Activated CD4-positive, alpha-beta T cell treated with anti-CD3 and anti-CD28 coated beads, Interleukin-2, Interleukin-6, amounts not matched to agents 100 ng/mL and 50 ng/mL, durations not matched to agents 16 hours and 8 hours (primary cell): ENCODE data around the gene GSE1.

Source experiments
- DNase-seq: peaks from one replicate; pipeline ENCODE4 v3.0.0-alpha.2; 2020

The GSE1 gene

GRCh38 chr16:85612801-85613603, at the start of gene GSE1:
Gene GSE1 (plus strand): TSS chr16:85613322. CDS start chr16:85613392, 70 bp downstream.
- DNase-seq, result peak; percentile 75

- DNase-seq, result no peak
Observed at GRCh38 chr16:85563515-85564276, 49.4 kb upstream of the GSE1 start.

GRCh38 chr16:85564277-85565051, 48.7 kb upstream of the GSE1 start:
- peak; percentile 50 for DNase-seq

GRCh38 chr16:85565340-85565739, 47.8 kb upstream of the GSE1 start:
- DNase-seq, result no peak

- DNase-seq, result no peak
Observed at GRCh38 chr16:85565801-85566526, 47.2 kb upstream of the GSE1 start.

GRCh38 chr16:85566561-85567100, 46.5 kb upstream of the GSE1 start:
- no peak for DNase-seq

GRCh38 chr16:85567101-85567866, 45.8 kb upstream of the GSE1 start:
- DNase-seq, result no peak

- no peak for DNase-seq
Observed at GRCh38 chr16:85567935-85568334, 45.2 kb upstream of the GSE1 start.

GRCh38 chr16:85568519-85568918, 44.6 kb upstream of the GSE1 start:
- DNase-seq, result no peak

- no peak for DNase-seq
Observed at GRCh38 chr16:85569039-85569614, 44.0 kb upstream of the GSE1 start.

GRCh38 chr16:85569615-85570212, 43.4 kb upstream of the GSE1 start:
- DNase-seq, result peak; percentile 56

- peak; percentile 23 for DNase-seq
Observed at GRCh38 chr16:85570213-85570734, 42.8 kb upstream of the GSE1 start.

- DNase-seq, result peak; percentile 46
Observed at GRCh38 chr16:85570735-85571562, 42.2 kb upstream of the GSE1 start.

GRCh38 chr16:85571563-85571812, 41.6 kb upstream of the GSE1 start:
- no peak for DNase-seq

GRCh38 chr16:85571813-85572619, 41.1 kb upstream of the GSE1 start:
- no peak for DNase-seq

- no peak for DNase-seq
Observed at GRCh38 chr16:85573045-85573695, 40.0 kb upstream of the GSE1 start.

- no peak for DNase-seq
Observed at GRCh38 chr16:85573696-85574641, 39.2 kb upstream of the GSE1 start.
